WERI-Rb-1 (cell line): ENCODE measurements around the gene ANKS4B.

Source experiments
- DNase-seq: peaks from one replicate; pipeline ENCODE4 v3.0.0-alpha.2; 2020
- H3K27ac ChIP-seq: fragments of 250-450 bp; sonication (Bioruptor Pico); 2 replicates; pipeline ENCODE4 v1.5.1; 2020; ENCODE audit warnings: mild to moderate bottlenecking, moderate library complexity
- H3K27me3 ChIP-seq: fragments of 250-450 bp; sonication (Bioruptor Pico); 2 replicates; pipeline ENCODE4 v1.5.1; 2021; ENCODE audit warnings: mild to moderate bottlenecking, low read depth, moderate library complexity; ENCODE audit not compliant: insufficient read depth, severe bottlenecking
- H3K36me3 ChIP-seq: fragments of 250-450 bp; sonication (Bioruptor Pico); 2 replicates; pipeline ENCODE4 v1.5.1; 2020; ENCODE audit warnings: mild to moderate bottlenecking, moderate library complexity
- H3K4me3 ChIP-seq: 2 replicates; pipeline ENCODE4 v1.5.1; 2011; ENCODE audit warnings: low read depth, mild to moderate bottlenecking, control low read depth, low read length
- H3K9me3 ChIP-seq: fragments of 250-450 bp; sonication (Bioruptor Pico); 2 replicates; pipeline ENCODE4 v1.5.1; 2021; ENCODE audit warnings: mild to moderate bottlenecking, moderate library complexity; ENCODE audit not compliant: severe bottlenecking
- CTCF ChIP-seq: IDR thresholded peaks from 2 replicates; pipeline ENCODE4 v1.5.1; 2011; ENCODE audit warnings: low read depth, mild to moderate bottlenecking, control low read depth, inconsistent platforms, low read length

Gene ANKS4B

DNA sequence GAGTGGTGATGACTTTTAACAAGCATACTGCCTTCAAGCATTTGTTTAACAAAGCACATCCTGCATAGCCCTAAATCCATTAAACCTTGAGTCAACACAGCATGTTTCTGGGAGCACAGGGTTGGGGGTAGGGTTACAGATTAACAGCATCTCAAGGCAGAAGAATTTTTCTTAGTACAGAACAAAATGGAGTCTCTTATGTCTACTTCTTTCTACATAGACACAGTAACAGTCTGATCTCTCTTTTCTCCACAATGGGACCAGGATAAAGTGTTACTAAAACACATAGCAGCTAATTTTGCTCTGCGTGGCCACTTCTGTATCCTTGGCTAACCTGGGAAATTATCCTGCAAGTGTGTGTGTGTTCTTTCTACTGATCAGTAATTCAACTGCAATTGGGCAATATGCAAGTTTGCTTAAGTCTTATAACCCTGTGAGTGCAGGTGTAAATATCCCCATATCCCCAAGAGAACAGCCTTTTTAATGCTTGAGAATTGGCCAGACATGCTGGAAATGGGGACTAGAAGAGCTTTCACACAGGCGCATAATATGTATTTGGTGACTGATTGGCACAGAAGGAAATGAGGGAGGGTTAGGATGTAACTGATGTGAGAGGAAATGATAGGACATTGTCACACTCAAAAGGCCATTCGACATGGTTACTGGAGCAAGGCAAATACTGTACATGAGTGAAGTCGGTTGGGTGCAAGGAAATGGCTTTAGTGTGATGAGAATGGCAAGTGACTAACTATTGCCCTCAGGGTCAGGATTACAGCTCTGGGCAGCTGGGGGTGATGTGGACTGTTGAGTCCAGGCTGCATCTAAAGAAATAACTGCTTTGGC lies 10.8 kb upstream of the ANKS4B start:
- DNase-seq, result no peak
- H3K4me3 ChIP-seq, result no peak overlapping the region
- no peak for TF ChIP-seq CTCF
- peaks cover 3% of the 10 kb centered on the region for H3K9me3 ChIP-seq
- H3K36me3 ChIP-seq, result no peaks in the 10 kb centered on the region
- H3K27ac ChIP-seq, result no peak overlapping the region
- no peaks in the 10 kb centered on the region for H3K27me3 ChIP-seq

GRCh38 chr16:21223787-21224186 lies 9.7 kb upstream of the ANKS4B start:
- TF ChIP-seq CTCF, result no peak
- H3K4me3 ChIP-seq, result no peak overlapping the region
- no peak for DNase-seq
- H3K36me3 ChIP-seq, result no peaks in the 10 kb centered on the region
- no peak overlapping the region for H3K27ac ChIP-seq
- H3K27me3 ChIP-seq, result no peaks in the 10 kb centered on the region
- H3K9me3 ChIP-seq, result peaks cover under 1% of the 10 kb centered on the region

DNA sequence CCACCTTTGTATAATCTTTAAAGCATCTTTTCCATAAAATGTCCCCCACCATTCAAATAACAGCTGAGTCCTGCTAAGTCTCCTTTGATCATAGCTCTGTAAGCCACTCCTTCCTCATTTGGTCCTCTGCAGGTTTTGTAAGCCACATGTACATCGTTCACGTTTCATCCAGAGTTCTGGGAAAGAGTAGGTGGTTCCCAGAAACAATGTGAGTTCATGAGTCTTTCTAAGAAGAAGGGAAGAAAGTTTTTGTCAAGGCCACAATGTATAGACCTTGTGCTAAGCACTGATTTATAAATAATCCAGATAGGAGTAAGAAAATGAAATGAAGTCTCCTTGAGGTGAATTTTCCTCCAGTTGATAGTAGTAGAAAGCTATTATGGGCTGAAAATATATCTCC lies 8.7 kb upstream of the ANKS4B start:
- H3K4me3 ChIP-seq, result no peak overlapping the region
- TF ChIP-seq CTCF, result no peak
- DNase-seq, result no peak

DNA sequence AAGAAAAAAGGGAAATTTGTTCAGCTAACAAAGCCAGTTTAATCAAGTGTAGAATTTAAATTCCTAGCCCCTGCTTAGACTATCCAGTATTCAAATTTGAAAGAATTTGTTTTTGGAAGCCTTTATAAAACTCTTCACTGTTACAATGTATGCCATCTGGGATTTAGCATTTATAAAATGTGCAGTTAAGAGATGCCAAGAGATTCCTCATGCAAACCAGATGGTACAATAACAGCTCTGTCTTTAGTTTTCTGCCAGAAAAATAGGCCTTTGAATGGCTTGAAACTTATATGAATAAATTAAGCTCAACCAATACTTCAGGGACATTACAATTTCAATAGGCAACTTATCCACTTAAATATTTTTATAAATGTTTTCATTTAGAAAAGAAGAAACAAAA lies 6.8 kb upstream of the ANKS4B start:
- H3K9me3 ChIP-seq, result no peaks in the 10 kb centered on the region
- DNase-seq, result no peak
- no peak overlapping the region for H3K27ac ChIP-seq
- no peaks in the 10 kb centered on the region for H3K36me3 ChIP-seq
- no peaks in the 10 kb centered on the region for H3K27me3 ChIP-seq
- TF ChIP-seq CTCF, result no peak
- H3K4me3 ChIP-seq, result no peak overlapping the region

More for the DNA sequence above, 8.7 kb upstream of the ANKS4B start:
- Histone ChIP-seq H3K36me3 (no peaks in the 10 kb centered on the region), H3K9me3 (no peaks in the 10 kb centered on the region), H3K27me3 (no peaks in the 10 kb centered on the region), H3K27ac (no peak overlapping the region)

- no peak for DNase-seq
These were observed 5.6 kb upstream of the ANKS4B start for GRCh38 chr16:21227866-21228265.

More at GRCh38 chr16:21227866-21228265, 5.6 kb upstream of the ANKS4B start:
- H3K4me3 ChIP-seq, result no peak overlapping the region
- no peak overlapping the region for H3K27ac ChIP-seq
- no peaks in the 10 kb centered on the region for H3K36me3 ChIP-seq
- H3K27me3 ChIP-seq, result no peaks in the 10 kb centered on the region
- no peaks in the 10 kb centered on the region for H3K9me3 ChIP-seq
- TF ChIP-seq CTCF, result no peak
